HG03439 (cell line): ENCODE data around the gene ZAP70.

Source experiments
- ATAC-seq: cut with Tn5 transposase; IDR thresholded peaks from one replicate; pipeline ENCODE4 v1.9.1; 2021; ENCODE audit warnings: mild to moderate bottlenecking, moderate library complexity; ENCODE audit not compliant: unreplicated experiment

ZAP70 gene

GRCh38 chr2:97715951-97716694, 2.7 kb downstream of the ZAP70 start:
- ATAC-seq, result no peak

DNA sequence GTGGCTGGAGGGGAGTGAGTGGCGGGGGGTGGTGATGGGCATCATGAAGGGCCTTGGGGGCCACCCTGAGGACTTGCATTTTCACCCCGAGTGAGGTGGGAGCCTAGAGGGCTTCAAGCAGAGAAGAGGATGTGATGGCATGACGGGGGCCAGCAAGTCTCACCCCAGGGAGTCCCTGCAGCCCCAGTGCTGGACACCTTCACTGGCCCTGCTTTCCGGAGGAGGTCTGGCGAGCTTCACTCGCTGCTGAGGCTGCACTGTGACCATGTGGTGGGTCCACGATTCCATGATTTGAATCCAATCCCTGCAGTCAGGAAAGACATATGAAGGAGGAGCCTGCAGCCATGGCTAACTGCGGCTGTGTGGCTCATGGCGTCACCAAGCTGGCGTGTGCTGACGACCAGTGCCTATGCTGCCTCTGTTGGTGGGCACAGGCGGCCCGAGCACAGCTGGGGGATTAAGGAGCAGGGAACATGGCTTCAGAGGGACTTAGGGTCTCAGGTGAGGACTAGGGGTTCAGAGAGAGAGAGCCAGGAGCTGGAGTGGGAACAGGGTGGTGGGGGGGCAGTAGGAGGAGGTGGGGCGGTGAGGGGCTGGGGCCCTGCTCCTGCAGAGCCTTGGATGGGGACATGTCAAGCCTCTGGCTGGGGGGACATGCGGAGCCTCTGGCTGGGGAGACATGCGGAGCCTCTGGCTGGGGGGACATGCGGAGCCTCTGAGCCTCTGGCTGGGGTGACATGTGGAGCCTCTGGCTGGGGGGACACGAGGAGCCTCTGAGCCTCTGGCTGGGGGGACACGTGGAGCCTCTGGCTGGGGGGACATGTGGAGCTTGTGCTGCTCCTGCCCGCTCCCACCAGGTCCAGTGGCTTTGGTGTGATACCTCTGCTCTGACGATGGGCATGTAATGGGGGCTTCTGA, 3.6 kb downstream of the ZAP70 start:
- ATAC-seq, result no peak

- ATAC-seq, result no peak
Observed at GRCh38 chr2:97717613-97717995, 4.2 kb downstream of the ZAP70 start.

- no peak for ATAC-seq
Observed at GRCh38 chr2:97718051-97718882, 4.9 kb downstream of the ZAP70 start.

DNA sequence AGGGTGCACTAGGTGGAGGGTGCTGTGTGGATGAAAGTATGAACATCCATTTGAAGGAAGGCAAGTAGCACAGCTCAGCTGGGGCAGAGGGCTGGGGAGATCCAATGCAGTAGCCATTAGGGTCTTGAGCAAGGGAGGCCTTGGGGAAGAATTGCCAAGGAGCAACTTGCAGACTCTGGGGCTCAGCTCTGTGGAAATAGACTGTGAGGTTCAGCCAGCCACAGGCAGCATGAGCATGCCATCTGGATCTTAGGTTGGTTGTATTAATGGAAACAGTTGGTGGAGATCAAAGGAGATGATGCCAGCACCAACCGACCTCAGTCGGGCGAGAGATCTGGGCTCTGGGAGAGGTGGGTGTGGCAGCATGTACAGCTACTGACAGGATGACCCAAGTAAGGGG, 5.6 kb downstream of the ZAP70 start:
- no peak for ATAC-seq

GRCh38 chr2:97719362-97720155, 6.2 kb downstream of the ZAP70 start:
- no peak for ATAC-seq

DNA sequence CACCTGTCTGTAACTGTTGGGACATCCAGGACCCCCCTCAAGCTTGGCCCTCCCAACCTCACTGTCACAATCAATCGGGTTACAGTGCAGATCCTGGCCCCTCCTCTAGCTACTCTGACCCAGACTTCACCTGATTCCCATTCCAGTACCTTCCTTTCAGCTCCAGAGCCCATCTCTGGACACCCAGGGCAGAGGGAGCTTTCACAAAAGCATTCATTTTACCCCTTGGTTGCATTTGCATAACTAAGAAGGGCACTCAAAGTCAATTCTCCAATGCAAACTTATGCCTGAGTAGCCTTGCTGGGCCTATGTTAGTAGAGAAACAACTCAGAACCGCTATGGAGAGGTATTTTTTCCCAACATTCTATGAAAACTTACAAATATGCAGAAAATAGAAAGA, 7.4 kb downstream of the ZAP70 start:
- no peak for ATAC-seq

GRCh38 chr2:97722227-97722626, 8.9 kb downstream of the ZAP70 start:
- no peak for ATAC-seq

DNA sequence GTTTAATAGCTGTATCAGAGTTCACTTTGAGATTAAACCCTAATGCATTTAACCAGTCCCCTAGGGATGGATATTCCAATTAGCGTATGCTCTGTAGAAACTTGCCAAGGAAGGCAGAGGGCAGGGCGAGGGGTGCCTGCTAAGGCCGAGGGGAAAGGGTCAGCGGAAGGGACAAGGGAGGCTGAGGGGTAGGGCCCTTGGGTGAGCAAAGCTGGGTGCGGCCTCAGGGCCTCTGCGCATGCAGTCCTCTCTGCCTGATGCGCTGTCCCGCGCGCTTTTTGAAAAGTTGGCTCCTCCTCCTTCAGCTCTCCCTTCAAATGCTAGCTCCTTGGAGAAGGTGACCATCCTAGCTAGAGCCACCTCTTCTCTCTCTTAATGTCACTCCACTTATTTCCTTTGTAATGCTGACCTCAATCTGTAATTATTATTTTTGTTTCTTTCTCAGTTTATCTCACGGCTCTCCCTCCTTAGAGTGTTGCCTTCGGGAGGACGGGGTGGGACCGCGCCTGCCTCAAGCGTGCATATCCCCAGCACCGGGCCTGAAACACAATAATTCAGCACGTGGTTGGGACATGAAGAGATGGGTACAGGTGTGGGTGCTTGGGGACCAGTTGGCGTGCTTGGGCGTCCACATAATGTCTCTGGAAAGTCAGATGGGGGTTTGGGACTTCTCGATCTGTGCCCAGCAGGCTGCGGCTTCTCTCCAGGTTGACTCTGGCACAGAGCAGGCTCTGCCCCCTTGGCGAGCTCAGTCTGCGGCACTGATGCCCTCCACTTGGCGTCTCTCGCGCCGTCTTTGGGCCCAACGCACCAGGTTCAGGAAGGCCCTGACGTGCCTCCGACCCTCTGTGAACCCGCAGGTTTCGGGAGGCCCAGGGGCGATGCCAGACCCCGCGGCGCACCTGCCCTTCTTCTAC, 10.0 kb downstream of the ZAP70 start:
- no peak for ATAC-seq

GRCh38 chr2:97724073-97724410, 10.7 kb downstream of the ZAP70 start:
- no peak for ATAC-seq

- ATAC-seq, result no peak
Observed at GRCh38 chr2:97724501-97724900, 11.1 kb downstream of the ZAP70 start.

- ATAC-seq, result no peak
Observed at GRCh38 chr2:97724946-97725688, 11.7 kb downstream of the ZAP70 start.

GRCh38 chr2:97726261-97727064, 13.1 kb downstream of the ZAP70 start:
- ATAC-seq, result no peak

- ATAC-seq, result no peak
Observed at GRCh38 chr2:97727296-97727695, 13.9 kb downstream of the ZAP70 start.

DNA sequence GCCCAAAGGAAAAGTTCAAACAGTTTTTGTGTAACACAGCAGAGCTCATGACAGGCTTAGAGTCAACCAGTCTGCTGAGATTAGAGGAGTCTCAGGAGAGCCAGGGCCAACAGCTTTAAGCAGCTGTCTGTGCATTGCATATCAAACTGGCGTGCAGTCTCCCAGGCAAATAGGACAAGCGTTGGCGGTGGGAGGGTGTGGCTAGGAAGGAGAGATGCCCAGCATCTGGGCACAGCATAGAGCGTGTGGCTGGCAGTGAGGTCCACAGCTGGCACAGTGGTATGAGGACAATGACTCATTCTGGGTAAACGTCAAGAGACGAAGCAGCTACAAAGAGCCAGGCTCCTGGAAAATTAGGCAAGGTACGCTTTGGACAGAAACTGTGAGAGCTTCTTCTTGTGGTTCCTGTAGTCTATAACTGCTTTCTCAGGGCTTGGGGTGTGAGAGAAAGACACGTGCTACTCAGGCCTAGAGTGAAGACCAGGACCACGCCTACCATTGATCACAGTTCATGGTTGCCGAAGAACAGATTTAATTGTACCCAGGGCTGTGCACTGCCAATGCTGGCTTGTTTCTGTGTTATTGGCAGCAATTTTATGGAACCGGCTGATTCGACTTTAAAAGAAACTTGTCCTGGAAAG, 14.8 kb downstream of the ZAP70 start:
- no peak for ATAC-seq

GRCh38 chr2:97730245-97730644, 16.9 kb downstream of the ZAP70 start:
- no peak for ATAC-seq

- no peak for ATAC-seq
Observed at GRCh38 chr2:97731274-97732020, 18.1 kb downstream of the ZAP70 start.
